GM19193 (cell line): ENCODE data around the gene GNG13.

Experiments used
- POLR2A ChIP-seq: IDR thresholded peaks from 4 replicates; pipeline ENCODE4 v1.6.1; 2011; ENCODE audit not compliant: insufficient read depth, insufficient read length; ENCODE audit errors: extremely low read depth

GNG13 gene

DNA sequence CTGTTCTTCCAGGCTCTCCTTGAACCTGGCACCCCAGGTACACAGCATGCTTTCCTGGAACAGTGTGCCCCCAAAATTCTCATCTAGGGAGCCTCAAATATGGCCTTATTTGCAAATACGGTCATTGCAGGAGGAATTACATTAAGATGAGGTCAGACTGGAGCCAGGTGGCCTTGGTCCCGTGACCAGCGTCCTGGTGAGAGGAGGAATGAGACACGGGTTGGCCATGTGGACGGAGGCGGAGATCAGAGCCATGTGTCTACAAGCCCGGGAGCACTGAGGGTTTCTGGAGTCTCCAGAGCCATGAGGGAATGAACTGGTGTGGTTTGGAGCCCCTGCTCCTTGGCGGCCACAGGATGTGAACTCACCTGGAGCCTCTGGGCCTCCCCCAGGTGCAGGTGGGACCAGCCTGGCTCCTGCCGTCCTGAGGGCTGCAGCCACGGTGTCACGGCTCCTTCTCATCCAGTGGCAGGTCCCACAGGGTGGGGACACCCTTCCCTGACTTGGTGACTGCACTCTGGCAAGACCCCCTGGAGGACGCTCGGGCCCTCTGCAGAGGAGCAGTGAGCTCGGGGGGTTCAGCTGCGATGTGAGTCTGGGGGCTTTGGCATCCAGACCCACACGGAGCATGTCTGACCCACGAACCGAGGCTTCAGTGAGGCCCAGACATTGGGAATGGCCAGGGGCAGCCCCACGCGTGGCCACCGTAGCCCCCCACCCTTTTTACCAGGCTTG is 21.8 kb upstream of the GNG13 start:
- no peak for TF ChIP-seq POLR2A

DNA sequence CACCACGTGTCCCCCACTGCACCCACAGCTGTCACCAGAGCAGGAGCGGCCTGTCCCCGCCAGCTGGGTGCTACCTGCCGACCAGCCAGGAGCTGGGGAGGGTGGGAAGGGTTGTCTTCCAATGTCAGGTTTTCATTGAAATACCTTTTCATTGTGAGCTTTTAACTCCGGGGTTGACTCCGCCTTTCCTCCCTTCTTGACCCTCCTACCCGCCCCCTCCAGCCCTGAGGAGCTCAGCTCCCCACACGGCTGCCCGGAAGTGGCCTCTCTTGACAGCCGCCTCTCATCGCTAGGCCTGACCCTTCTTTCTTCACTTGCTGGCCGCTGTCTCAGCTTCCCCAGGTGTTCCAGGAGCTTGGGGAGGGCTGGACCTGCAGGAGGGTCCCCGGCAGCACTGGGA is 21.2 kb upstream of the GNG13 start:
- TF ChIP-seq POLR2A, result no peak

DNA sequence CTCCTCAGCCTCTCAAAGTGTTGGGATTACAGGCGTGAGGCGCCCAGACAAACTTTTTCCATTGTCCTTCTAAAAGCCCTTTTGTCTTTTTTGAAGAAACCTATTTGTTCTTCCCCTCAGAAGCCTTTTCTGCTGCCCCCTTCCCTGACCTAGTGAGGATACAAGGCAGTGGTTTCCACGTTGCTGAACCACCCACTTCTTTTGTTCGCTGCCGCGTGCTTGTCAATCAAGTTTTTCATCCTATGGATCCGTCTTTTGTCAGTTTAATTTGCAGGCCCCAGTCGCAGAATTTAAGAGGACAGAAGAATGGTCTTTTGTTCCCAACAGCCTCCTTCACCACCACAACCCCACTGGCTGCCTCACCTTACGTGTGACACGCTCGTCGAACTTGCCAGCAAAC is 20.2 kb upstream of the GNG13 start:
- no peak for TF ChIP-seq POLR2A

DNA sequence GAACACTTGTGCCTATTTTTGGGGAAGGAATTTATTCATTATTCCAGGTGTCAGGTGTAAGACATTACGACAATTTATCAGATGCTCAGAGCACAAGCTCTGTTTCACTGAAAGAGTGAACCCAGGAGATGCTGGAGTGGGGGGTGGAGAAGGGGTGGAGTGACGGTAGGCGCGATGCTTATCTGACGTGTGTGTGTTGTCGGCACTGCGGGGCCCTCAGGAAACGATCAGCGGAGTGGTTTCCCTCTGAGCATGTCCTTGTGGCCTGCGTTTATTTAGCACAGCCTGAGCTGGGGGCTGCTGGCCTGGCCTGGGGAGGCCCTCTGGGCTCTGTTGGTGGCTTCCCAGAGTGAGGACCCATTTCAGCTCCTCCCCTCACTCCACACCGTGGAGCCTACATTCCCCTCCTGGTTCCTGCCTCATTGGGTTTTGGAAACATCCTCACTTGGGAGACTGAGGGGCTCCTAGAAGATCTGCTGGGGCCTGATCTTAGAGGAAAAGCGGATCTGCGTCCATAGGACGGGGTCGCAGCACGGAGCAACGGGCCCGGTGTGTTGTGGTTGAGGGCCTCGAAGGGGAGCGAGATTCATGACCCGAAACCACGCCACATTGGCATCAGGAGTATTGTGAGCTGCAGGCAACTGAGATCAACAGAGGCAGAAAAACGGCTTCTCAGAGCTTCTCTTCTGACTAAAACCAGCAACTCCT is 19.0 kb upstream of the GNG13 start:
- TF ChIP-seq POLR2A, result no peak

DNA sequence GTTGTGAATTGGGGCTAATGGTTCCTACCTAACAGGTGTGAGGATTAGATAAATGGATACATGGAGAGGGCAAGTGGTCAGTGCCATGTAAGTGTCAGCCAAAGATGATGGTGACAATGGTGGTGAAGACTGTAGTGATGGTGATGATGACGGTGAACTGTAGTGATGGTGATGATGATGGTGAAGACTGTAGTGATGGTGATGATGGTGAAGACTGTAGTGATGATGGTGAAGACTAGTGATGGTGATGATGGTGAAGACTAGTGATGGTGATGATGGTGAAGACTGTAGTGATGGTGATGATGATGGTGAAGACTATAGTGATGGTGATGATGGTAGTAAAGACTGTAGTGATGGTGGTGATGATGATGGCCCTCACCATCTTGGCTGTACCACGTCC is 18.1 kb upstream of the GNG13 start:
- TF ChIP-seq POLR2A, result no peak

DNA sequence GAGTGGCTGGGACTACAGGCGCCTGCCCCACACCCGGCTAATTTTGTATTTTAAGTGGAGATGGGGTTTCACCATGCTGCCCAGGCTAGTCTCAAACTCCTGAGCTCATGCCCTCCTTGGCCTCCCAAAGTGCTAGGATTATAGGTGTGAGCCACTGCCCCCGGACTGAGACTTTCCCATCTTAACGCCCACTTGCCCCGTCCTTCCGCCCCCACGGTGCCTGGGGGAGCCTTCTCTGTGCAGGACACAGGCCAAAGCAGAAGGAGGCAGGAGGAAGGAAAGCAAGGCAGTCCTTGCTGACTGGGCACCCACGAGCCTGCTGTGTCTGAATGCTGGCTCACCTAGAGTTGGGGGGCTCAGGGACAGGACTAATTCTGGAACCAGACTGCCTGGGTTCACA is 17.6 kb upstream of the GNG13 start:
- TF ChIP-seq POLR2A, result no peak

DNA sequence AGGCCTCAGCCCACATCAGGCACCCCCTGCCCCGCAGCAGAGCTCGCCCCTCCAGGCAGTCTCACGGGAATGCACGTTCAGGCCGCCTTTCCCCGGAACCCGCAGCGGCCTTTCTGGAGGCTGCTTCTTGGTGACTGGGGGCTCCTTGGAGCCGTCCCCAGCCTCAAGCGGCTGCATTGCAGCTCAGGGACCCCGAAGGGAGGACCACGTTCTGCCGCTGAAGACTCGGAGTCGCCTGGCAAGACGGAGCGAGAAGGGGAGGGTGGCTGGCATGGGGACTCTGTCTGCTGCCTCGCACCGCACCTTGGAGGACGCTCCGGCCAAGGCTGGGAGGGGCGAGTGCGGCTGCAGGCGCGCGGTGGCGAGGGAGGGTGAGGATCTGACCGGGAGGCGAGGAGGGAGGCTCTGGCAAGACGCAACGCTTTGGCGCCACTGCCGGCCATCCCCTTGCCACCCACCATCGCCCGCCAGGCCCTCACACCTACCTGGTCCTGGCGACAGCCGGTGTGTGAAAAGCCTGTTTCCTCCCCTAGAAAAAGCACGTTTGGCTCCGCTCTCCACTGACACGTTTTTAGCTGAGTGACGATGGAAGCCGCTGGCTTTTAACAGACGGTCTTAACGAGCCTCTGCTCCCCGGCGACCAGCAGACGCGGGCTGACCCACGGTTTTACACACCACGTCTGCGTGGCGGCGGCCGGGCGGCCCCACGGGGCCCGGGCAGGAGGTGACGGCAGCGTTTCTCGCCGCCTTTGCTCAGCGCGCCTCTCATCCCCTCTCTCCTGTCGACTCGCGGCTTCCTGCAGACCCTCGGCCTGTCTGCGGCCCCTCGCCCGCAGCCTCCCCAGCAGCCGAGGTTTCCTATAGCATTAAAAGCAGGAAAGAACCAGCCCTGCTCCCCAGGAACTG is 16.7 kb upstream of the GNG13 start:
- no peak for TF ChIP-seq POLR2A

DNA sequence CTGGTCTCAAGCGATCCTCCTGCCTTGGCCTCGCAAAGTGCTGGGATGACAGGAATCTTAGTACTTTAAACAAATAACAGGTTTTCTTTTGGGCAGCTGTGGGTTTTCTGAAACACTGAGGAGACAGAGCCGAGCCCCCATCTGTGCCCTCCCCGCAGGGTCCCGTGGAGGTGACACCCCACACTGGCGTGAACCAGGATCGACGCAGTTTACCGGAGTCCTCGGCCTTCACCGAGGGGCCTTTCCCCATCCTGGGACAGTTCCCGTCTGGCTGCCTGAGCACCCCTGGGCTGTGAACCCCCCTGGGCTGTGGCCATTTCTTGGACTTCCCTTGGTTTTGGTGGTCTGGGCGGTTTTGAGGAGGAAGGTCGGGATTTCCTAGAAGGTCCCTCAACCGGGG is 15.3 kb upstream of the GNG13 start:
- no peak for TF ChIP-seq POLR2A

DNA sequence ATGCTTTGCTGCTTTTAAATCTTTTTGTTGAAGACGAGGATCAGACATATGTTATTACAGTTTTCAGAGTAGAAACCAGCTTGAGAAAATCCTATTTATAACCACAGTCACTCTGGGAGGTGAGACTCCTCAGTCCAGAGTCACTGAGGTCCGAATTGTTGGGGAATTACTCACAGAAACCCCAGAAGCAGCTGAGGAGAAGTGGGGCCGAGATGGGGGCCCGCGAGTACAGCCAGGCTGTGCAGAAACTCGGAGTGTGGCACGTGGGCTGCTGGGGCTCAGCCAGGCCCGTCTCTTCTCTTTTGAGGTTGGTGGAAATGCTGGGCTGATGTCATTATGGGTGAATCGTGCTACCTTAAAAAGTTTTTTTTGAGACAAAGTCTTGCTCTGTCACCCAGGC is 14.4 kb upstream of the GNG13 start:
- TF ChIP-seq POLR2A, result no peak

DNA sequence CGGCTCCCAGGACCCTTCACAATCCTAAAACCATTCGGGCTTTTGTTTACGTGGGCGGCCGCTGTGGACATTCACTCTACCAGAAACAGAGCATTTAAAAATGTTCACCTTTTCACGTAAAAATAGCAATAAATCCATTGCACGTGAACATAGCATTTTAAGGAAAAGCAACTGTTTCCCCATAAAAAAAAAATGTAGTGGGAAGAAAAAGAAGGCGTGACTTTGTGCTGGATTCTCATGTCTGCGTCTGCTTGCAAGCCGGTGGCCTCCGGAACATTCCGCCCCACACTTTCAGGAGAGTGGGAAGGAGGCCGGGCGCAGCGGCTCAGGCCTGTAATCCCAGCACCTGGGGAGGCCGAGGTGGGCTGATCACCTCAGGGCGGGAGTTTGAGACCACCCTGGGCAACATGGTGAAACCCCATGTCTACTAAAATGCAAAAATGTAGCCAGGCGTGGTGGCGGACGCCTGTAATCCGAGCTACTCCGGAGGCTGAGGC is 13.4 kb upstream of the GNG13 start:
- no peak for TF ChIP-seq POLR2A

DNA sequence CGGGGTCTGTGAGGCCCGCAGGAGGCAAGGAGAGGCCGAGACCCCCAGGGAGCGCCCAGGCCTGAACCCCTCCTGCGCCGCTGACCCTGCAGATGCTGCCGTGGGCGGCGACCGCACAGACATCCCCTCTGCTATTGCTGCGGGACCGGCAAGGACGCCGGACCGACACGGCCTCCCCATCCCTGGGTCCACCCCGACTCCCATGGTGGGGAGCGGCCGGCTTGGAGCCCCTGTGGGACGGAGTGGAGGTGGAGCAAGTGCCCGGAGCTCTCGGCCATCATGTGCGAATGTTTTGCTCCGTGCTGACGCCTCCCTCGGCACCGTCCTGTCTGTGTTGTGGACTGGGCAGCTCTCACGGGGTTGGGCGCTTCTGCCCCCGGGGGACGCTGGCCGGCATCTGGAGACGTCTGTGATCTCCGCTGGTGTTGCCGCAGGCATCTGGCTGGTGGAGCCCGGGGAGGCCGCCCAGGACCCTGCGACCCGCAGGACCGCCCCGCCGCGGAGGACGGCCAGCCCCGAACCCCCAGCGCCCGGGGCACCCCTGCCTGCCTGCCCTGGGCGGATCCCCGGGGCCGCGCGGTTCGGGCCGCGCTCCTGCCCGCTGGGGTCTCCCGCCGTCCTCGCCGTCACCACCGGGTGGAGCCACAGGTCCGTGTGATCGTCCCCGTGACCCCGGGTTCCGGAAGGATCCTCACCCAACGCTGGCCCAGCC is 12.8 kb upstream of the GNG13 start:
- TF ChIP-seq POLR2A, result no peak

DNA sequence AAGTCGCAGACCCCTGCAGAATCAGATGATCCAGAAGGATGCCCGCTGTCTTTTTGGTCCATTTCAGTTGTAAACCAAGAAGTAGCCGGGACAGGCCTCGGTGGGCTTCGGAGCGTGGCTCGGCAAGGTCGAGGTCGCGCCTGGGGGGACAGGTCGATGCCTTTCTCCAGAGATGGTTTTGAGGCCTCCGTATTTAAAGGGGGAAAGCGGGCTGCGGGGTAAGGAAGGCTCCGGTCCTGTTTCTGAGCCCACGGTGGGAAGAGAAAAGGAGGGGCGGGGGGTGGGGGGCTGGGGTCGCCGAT is 7.5 kb upstream of the GNG13 start:
- no peak for TF ChIP-seq POLR2A

DNA sequence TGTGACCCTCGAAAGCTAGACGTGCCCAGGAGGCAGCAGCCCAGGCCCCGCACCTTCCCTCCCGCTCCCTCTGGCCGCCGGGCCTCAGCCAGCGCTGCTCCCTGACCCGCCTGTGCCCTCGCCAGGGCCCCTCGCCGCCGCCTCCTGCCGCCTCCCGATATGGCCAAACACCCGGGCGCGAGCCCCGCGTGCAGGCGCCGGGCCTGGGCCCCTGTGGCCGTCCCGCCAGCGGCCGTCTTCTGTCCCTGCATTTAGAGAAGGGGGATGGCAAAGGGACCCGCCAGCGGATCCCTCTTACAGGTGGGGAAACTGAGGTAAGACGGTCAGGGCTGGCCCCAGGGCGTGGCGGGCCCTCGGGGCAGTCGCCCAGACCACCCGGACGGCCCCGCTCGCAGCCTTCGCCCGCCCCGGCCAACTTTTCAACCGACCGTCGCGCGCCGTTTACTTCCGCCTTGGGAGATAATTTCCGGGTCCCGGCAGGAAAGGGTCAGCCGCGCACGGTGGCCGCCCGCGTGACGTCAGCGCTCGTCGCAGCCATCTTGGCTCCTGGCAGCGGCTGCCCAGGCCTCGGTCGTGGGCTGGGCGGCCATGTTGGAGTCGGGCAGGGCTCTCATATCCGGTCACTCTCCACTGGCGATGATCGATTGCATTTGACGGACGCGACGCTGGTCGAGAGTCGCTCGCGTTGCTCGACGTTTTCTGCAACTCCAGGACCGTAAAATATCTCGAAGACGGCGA is 7.0 kb upstream of the GNG13 start:
- TF ChIP-seq POLR2A, result peak; percentile 88

DNA sequence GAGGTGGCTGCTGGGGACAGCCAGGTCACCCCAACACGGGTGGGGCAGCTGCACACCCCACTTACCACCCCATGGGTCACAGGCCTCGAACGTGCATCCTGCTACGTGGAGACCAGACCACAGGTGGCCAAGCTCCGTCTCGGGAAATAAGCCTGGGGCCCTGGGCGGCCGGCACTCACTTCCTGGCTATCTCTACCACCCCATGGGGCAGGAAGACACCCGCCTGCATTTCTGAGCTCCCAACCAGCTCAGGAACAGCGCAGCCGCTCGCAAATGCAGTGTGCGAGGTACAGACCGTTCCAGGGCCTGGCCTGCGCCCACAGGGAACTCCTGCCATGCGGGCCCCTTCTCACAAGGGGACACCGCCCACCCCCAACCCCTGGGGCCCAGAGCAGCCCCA is 4.9 kb upstream of the GNG13 start:
- TF ChIP-seq POLR2A, result no peak

DNA sequence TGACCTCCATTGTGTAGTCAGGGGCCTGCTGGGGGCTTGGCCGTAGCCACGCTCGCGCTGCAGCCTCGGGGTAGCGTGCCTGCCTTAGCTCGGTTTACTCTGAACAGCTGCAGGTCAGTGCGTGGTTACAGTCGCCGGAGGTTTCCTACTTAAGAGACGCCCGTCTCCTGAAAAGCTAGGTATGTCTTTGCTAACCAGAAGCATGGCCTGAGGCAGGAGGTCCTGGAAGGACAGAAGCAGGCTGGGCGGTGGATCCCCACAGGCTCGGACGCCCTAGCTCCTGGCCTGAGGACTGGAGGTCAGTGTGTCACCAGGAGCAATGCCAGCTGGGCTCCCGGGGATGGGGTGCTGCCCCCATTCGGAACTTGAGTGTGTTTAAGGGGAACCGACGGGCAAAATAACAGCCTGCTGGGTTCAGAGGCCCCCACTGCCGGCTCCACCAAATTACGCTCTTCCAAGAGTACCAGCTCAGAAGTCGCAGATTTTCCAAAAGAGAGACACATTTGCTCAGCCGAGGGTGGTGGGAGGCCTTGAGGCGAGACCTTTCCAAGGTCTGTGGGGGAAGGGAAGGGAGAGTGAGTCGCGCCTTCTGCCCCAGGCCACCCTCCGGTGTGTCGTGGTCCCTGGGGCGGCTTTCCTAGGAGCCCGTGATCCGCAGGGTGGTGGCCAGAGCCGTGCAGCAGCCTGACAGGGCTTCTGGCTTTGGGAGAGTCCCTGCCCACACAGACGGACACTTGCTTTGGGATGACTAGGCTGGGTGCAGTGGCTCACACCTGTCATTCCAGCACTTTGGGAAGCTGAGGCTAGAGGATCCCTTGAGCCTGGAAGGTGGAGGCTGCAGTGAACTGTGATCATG is 3.9 kb upstream of the GNG13 start:
- TF ChIP-seq POLR2A, result no peak
